ENCODE data around the gene PUM2.

Gene PUM2

GRCh38 chr2:20209373-20210109, 141.1 kb downstream of the PUM2 start:
- no peak overlapping the region for H3K4me3 Mint-ChIP-seq
- no peaks in the 10 kb centered on the region for H3K27me3 Mint-ChIP-seq
- H3K9me3 Mint-ChIP-seq: no peaks in the 10 kb centered on the region
- H3K36me3 Mint-ChIP-seq (ENCODE audit: low read depth): no peaks in the 10 kb centered on the region
- no peaks in the 10 kb centered on the region for H3K4me1 Mint-ChIP-seq (ENCODE audit: low read depth)
- H3K27ac Mint-ChIP-seq: no peak overlapping the region

- no peak overlapping the region for H3K27ac Mint-ChIP-seq
- H3K4me3 Mint-ChIP-seq: no peak overlapping the region
- H3K9me3 Mint-ChIP-seq: no peaks in the 10 kb centered on the region
- no peaks in the 10 kb centered on the region for H3K36me3 Mint-ChIP-seq (ENCODE audit: low read depth)
- no peaks in the 10 kb centered on the region for H3K4me1 Mint-ChIP-seq (ENCODE audit: low read depth)
- H3K27me3 Mint-ChIP-seq: no peaks in the 10 kb centered on the region
These were observed 142.2 kb downstream of the PUM2 start for GRCh38 chr2:20208476-20208859.

GRCh38 chr2:20207051-20207450, 143.6 kb downstream of the PUM2 start:
- H3K4me1 Mint-ChIP-seq (ENCODE audit: low read depth): no peaks in the 10 kb centered on the region
- no peaks in the 10 kb centered on the region for H3K36me3 Mint-ChIP-seq (ENCODE audit: low read depth)
- H3K27ac Mint-ChIP-seq: no peak overlapping the region
- no peaks in the 10 kb centered on the region for H3K27me3 Mint-ChIP-seq
- H3K9me3 Mint-ChIP-seq: no peaks in the 10 kb centered on the region
- H3K4me3 Mint-ChIP-seq: no peak overlapping the region

GRCh38 chr2:20205915-20206524, 144.6 kb downstream of the PUM2 start:
- Mint-ChIP-seq H3K27ac (no peak overlapping the region), H3K36me3 (ENCODE audit: low read depth) (no peaks in the 10 kb centered on the region), H3K27me3 (no peaks in the 10 kb centered on the region), H3K4me1 (ENCODE audit: low read depth) (no peaks in the 10 kb centered on the region), H3K4me3 (no peak overlapping the region), H3K9me3 (no peaks in the 10 kb centered on the region)

GRCh38 chr2:20205069-20205468, 145.6 kb downstream of the PUM2 start:
- no peak overlapping the region for H3K27ac Mint-ChIP-seq
- H3K36me3 Mint-ChIP-seq (ENCODE audit: low read depth): no peaks in the 10 kb centered on the region
- no peak overlapping the region for H3K4me3 Mint-ChIP-seq
- no peaks in the 10 kb centered on the region for H3K4me1 Mint-ChIP-seq (ENCODE audit: low read depth)
- H3K27me3 Mint-ChIP-seq: no peaks in the 10 kb centered on the region
- no peaks in the 10 kb centered on the region for H3K9me3 Mint-ChIP-seq

- Mint-ChIP-seq H3K9me3 (no peaks in the 10 kb centered on the region), H3K27me3 (no peaks in the 10 kb centered on the region), H3K27ac (no peak overlapping the region), H3K4me3 (no peak overlapping the region), H3K4me1 (ENCODE audit: low read depth) (no peaks in the 10 kb centered on the region), H3K36me3 (ENCODE audit: low read depth) (no peaks in the 10 kb centered on the region)
These were observed 147.0 kb downstream of the PUM2 start for GRCh38 chr2:20203521-20204225.

GRCh38 chr2:20203072-20203471, 147.6 kb downstream of the PUM2 start:
- Mint-ChIP-seq H3K4me1 (ENCODE audit: low read depth) (no peaks in the 10 kb centered on the region), H3K4me3 (no peak overlapping the region), H3K9me3 (no peaks in the 10 kb centered on the region), H3K27ac (no peak overlapping the region), H3K36me3 (ENCODE audit: low read depth) (no peaks in the 10 kb centered on the region), H3K27me3 (no peaks in the 10 kb centered on the region)

- Mint-ChIP-seq H3K27me3 (no peaks in the 10 kb centered on the region), H3K9me3 (no peaks in the 10 kb centered on the region), H3K27ac (no peak overlapping the region), H3K4me3 (no peak overlapping the region), H3K36me3 (ENCODE audit: low read depth) (no peaks in the 10 kb centered on the region), H3K4me1 (ENCODE audit: low read depth) (no peaks in the 10 kb centered on the region)
These were observed 149.0 kb downstream of the PUM2 start for GRCh38 chr2:20201671-20202070.

GRCh38 chr2:20200697-20201555, 149.7 kb downstream of the PUM2 start:
- no peak overlapping the region for H3K4me3 Mint-ChIP-seq
- H3K36me3 Mint-ChIP-seq (ENCODE audit: low read depth): no peaks in the 10 kb centered on the region
- H3K27me3 Mint-ChIP-seq: no peaks in the 10 kb centered on the region
- no peaks in the 10 kb centered on the region for H3K4me1 Mint-ChIP-seq (ENCODE audit: low read depth)
- H3K9me3 Mint-ChIP-seq: no peaks in the 10 kb centered on the region
- no peak overlapping the region for H3K27ac Mint-ChIP-seq

GRCh38 chr2:20199633-20200270, 150.9 kb downstream of the PUM2 start:
- H3K4me3 Mint-ChIP-seq: no peak overlapping the region
- no peaks in the 10 kb centered on the region for H3K9me3 Mint-ChIP-seq
- H3K4me1 Mint-ChIP-seq (ENCODE audit: low read depth): no peaks in the 10 kb centered on the region
- H3K36me3 Mint-ChIP-seq (ENCODE audit: low read depth): no peaks in the 10 kb centered on the region
- no peaks in the 10 kb centered on the region for H3K27me3 Mint-ChIP-seq
- no peak overlapping the region for H3K27ac Mint-ChIP-seq

- Mint-ChIP-seq H3K36me3 (ENCODE audit: low read depth) (no peaks in the 10 kb centered on the region), H3K27me3 (no peaks in the 10 kb centered on the region), H3K27ac (no peak overlapping the region), H3K4me1 (ENCODE audit: low read depth) (no peaks in the 10 kb centered on the region), H3K9me3 (no peaks in the 10 kb centered on the region), H3K4me3 (no peak overlapping the region)
These were observed 151.6 kb downstream of the PUM2 start for GRCh38 chr2:20198796-20199632.
